K562 (cell line): ENCODE data around the gene FANCI. TPM values are rescaled to one million over a fixed set of nuclear protein-coding genes. Genes with fewer than 3 reads are reported as not detected.

ENCODE experiments used
- ATAC-seq: fragments of 200-7000 bp; cut with Tn5 transposase; 3 replicates; pipeline ENCODE4 v1.9.1; 2020; ENCODE audit warnings: moderate library complexity
- BruUV-seq: library from RNA; stranded (reverse); fragments of 400-500 nt; replicated peaks from 2 replicates; lab custom pipeline; 2021; lab: Mats Ljungman, UMichigan
- CTCF ChIA-PET: fragments of 300-600 bp; formaldehyde crosslinking; extraction: SDS; loops from one replicate; lab custom pipeline; 2021; ENCODE audit warnings: low intra/inter-chr PET ratio; lab: Yijun Ruan, JAX
- POLR2A ChIA-PET: fragments of 300-600, 350-650 bp; sonication (Branson Sonifier 250); formaldehyde crosslinking; extraction: SDS; loops from one replicate; lab custom pipeline; 2021; ENCODE audit warnings: antibody characterized with exemption, inconsistent platforms; lab: Yijun Ruan, JAX
- DNase-seq, 4 experiments: peaks; one replicate each; pipeline versions ENCODE4 v3.0.0 to v3.0.0-alpha.2; 2011 to 2018; ENCODE audit warnings: low spot score in 3 of 4, mixed read lengths in 3 of 4; ENCODE audit errors: extremely low read depth in 1 of 4
- FAIRE-seq: peaks from 2 replicates; lab custom pipeline; 2011; peaks lifted over from hg19 to GRCh38; lab: Jason Lieb, UNC
- H2AFZ ChIP-seq: 2 replicates; pipeline ENCODE4 v1.6.0; 2011; ENCODE audit warnings: low read depth, low read length, control low read depth, inconsistent platforms
- H3K27ac ChIP-seq: fragments of 200-600 bp; 3 replicates; pipeline ENCODE4 v1.8.0; 2011; ENCODE audit warnings: low read depth, mild to moderate bottlenecking, control low read depth, inconsistent platforms, low read length, moderate library complexity, mixed read lengths; ENCODE audit errors: extremely low read depth
- H3K27me3 ChIP-seq, 2 experiments: fragments of 300-600 bp in 1 of 2; 2 replicates in 1 of 2; 3 replicates in 1 of 2; pipeline versions ENCODE4 v1.6.0 to v1.8.0; 2011; ENCODE audit warnings: inconsistent platforms in 2 of 2, low read length in 2 of 2, mild to moderate bottlenecking in 1 of 2, mixed read lengths in 1 of 2, moderate library complexity in 1 of 2; ENCODE audit not compliant: control insufficient read depth in 2 of 2, insufficient read depth in 2 of 2
- H3K36me3 ChIP-seq: fragments of 300-600 bp; 3 replicates; pipeline ENCODE4 v1.8.0; 2011; ENCODE audit warnings: mild to moderate bottlenecking, low read length, inconsistent platforms; ENCODE audit not compliant: control insufficient read depth, insufficient read depth
- H3K4me1 ChIP-seq, 2 experiments: fragments of 200-600 bp in 1 of 2; replicated peaks in 1 of 2; 2 replicates in 1 of 2; 3 replicates in 1 of 2; pipeline versions ENCODE4 v1.5.1 to v1.8.0; 2011; ENCODE audit warnings: inconsistent platforms in 2 of 2, low read length in 2 of 2, mild to moderate bottlenecking in 1 of 2, mixed read lengths in 1 of 2, moderate library complexity in 1 of 2; ENCODE audit not compliant: control insufficient read depth in 2 of 2, insufficient read depth in 2 of 2
- H3K4me2 ChIP-seq: 2 replicates; pipeline ENCODE4 v1.6.1; 2011; ENCODE audit warnings: low read length, control low read depth, inconsistent platforms, mixed read lengths; ENCODE audit not compliant: insufficient read depth
- H3K4me3 ChIP-seq: fragments of 200-600 bp; sonication (generic), shearing (Covaris generic); 2 replicates; pipeline ENCODE4 v1.5.1; 2016; ENCODE audit warnings: control low read depth, inconsistent platforms
- H3K79me2 ChIP-seq: fragments of 200-600 bp; 3 replicates; pipeline ENCODE4 v1.8.0; 2011; ENCODE audit warnings: low read length, inconsistent platforms; ENCODE audit not compliant: control insufficient read depth, insufficient read depth
- H3K9ac ChIP-seq, 2 experiments: 2 replicates each; pipeline versions ENCODE4 v1.6.0 to v1.6.1; 2011; ENCODE audit warnings: low read depth in 2 of 2, low read length in 2 of 2, control low read depth in 1 of 2, inconsistent platforms in 1 of 2, mild to moderate bottlenecking in 1 of 2, mixed read lengths in 1 of 2; ENCODE audit not compliant: insufficient read depth in 1 of 2
- H3K9me1 ChIP-seq: one replicate; pipeline ENCODE4 v1.6.0; 2011; ENCODE audit warnings: inconsistent platforms, mild to moderate bottlenecking, low read length, moderate library complexity; ENCODE audit not compliant: control insufficient read depth, insufficient read depth
- H3K9me3 ChIP-seq: replicated peaks from 2 replicates; pipeline ENCODE4 v1.5.1; 2011; ENCODE audit warnings: low read depth, low read length, inconsistent platforms; ENCODE audit not compliant: control insufficient read depth, insufficient read depth
- H4K20me1 ChIP-seq: replicated peaks from 2 replicates; pipeline ENCODE4 v1.6.1; 2011; ENCODE audit warnings: low read length, inconsistent platforms, mixed read lengths; ENCODE audit not compliant: control insufficient read depth, insufficient read depth
- BRF2 ChIP-seq: IDR thresholded peaks from 3 replicates; pipeline ENCODE4 v1.6.1; 2011; ENCODE audit warnings: borderline replicate concordance, mild to moderate bottlenecking; ENCODE audit not compliant: insufficient read length, insufficient read depth
- CREM ChIP-seq: IDR thresholded peaks from 2 replicates; pipeline ENCODE4 v1.6.1; 2014; ENCODE audit warnings: antibody characterized with exemption, low read depth
- ERF ChIP-seq: fragments of 450-650 bp; formaldehyde crosslinking; IDR thresholded peaks from 2 replicates; pipeline ENCODE4 v1.4.0; 2020; ENCODE audit warnings: mild to moderate bottlenecking, mixed read lengths
- FOXJ2 ChIP-seq: fragments of 200-800 bp; sonication (Bioruptor generic); IDR thresholded peaks from 2 replicates; pipeline ENCODE4 v1.6.1; 2016; ENCODE audit warnings: missing genetic modification characterization, missing compliant biosample characterization
- MITF ChIP-seq: IDR thresholded peaks from 2 replicates; pipeline ENCODE4 v1.6.1; 2014; ENCODE audit warnings: antibody characterized with exemption
- PKNOX1 ChIP-seq: fragments of 450-650 bp; IDR thresholded peaks from 2 replicates; pipeline ENCODE4 v1.6.1; 2016
- SPI1 ChIP-seq: IDR thresholded peaks from 2 replicates; pipeline ENCODE4 v1.6.1; 2011; ENCODE audit warnings: low read depth, low read length, control low read depth, borderline replicate concordance
- SREBF2 ChIP-seq: sonication (generic); formaldehyde crosslinking; IDR thresholded peaks from 2 replicates; pipeline ENCODE4 v1.4.0; 2020; ENCODE audit warnings: mild to moderate bottlenecking, missing genetic modification reagents
- SRSF3 ChIP-seq: fragments of 200-400 bp; formaldehyde crosslinking; IDR thresholded peaks from 2 replicates; pipeline ENCODE4 v1.6.1; 2016; ENCODE audit warnings: mild to moderate bottlenecking, low read length, moderate library complexity; ENCODE audit not compliant: insufficient read depth
- ZFP91 ChIP-seq: sonication (generic); formaldehyde crosslinking; IDR thresholded peaks from 2 replicates; pipeline ENCODE4 v1.8.0; 2022; ENCODE audit warnings: mild to moderate bottlenecking, missing genetic modification reagents
- ZKSCAN8 ChIP-seq: fragments of 200-800 bp; sonication (Bioruptor generic); IDR thresholded peaks from 2 replicates; pipeline ENCODE4 v1.6.1; 2016; ENCODE audit warnings: missing genetic modification characterization, missing compliant biosample characterization
- ZNF165 ChIP-seq: fragments of 250-450 bp; sonication (Bioruptor Pico); IDR thresholded peaks from 2 replicates; pipeline ENCODE4 v1.4.0; 2020; ENCODE audit warnings: borderline replicate concordance
- ZNF253 ChIP-seq: fragments of 250-450 bp; sonication (Bioruptor Pico); conservative IDR thresholded peaks from 2 replicates; pipeline ENCODE4 v1.6.1; 2021; ENCODE audit warnings: mild to moderate bottlenecking
- ZNF3 ChIP-seq: fragments of 250-450 bp; sonication (Bioruptor Pico); IDR thresholded peaks from 2 replicates; pipeline ENCODE4 v1.5.0; 2021; ENCODE audit warnings: mild to moderate bottlenecking, moderate library complexity
- ZNF444 ChIP-seq: fragments of 250-450 bp; sonication (Bioruptor Pico); IDR thresholded peaks from 2 replicates; pipeline ENCODE4 v1.4.0; 2020; ENCODE audit warnings: mild to moderate bottlenecking, moderate library complexity
- ZSCAN32 ChIP-seq: fragments of 450-650 bp; formaldehyde crosslinking; IDR thresholded peaks from 2 replicates; pipeline ENCODE4 v1.4.0; 2020; ENCODE audit warnings: mild to moderate bottlenecking, moderate library complexity
- WGBS: fragments of 100-300 bp; shearing (Covaris generic); methylation state at CpG from one replicate; pipeline ENCODE4 v1.1.6; 2016; ENCODE audit warnings: low coverage, mixed read lengths; ENCODE audit not compliant: insufficient coverage; ENCODE audit errors: missing lambda C conversion rate; 5-methylcytosine and 5-hydroxymethylcytosine counted together
- in situ Hi-C: fragments of 300-500 bp; cut with MboI; formaldehyde crosslinking; loops from 4 replicates; pipeline ENCODE4 v1.15.0; 2018; ENCODE audit warnings: inconsistent platforms, mixed read lengths
- intact Hi-C: fragments of 100-400 bp; cut with micrococcal nuclease; formaldehyde crosslinking; loops from 2 replicates; pipeline ENCODE4 v1.14.2; 2022
- polyA plus RNA-seq, 8 experiments: library from polyadenylated mRNA; depleted of rRNA in 4 of 8; stranded (reverse) in 5 of 8; unstranded in 3 of 8; fragments of >200 nt; fragmentation: Nextera tagmentation in 2 of 8; fragmentation: Illumina TruSeq in 1 of 8; extraction: Ambion mirVana in 2 of 8; extraction: Trizol in 1 of 8; gene quantifications; 2 replicates each; pipeline versions ENCODE4 v1.2.1 to v1.2.3, GENCODE V29; 2011 to 2014; ENCODE audit warnings: inconsistent platforms in 1 of 8, missing spikeins in 1 of 8
- total RNA-seq, 7 experiments: library from RNA; depleted of rRNA in 6 of 7; stranded (reverse); fragments of >200 nt in 6 of 7; fragmentation: Illumina TruSeq in 2 of 7; extraction: Trizol in 2 of 7; gene quantifications; 2 replicates each; pipeline versions ENCODE4 v1.2.1 to v1.2.3, GENCODE V29; 2011 to 2021; ENCODE audit warnings: low replicate concordance in 1 of 7

The FANCI gene
- total and polyA plus RNA-seq, 9 of the 15 experiments (the other 6 are each of a cell fraction or from before 2014, with no cell fraction given) = 72.1 to 165 (median 131) TPM

GRCh38 chr15:89307046-89307587 is 63.3 kb downstream of the FANCI start (continued):
- no peak for TF ChIP-seq PKNOX1
- no peak for TF ChIP-seq ZNF3
- TF ChIP-seq ZNF253 (CRISPR knock-in tag) = no peak
- no peak for TF ChIP-seq SREBF2 (CRISPR knock-in tag)
- no peak for TF ChIP-seq CREM
- TF ChIP-seq MITF = no peak

GRCh38 chr15:89307791-89308190 is 64.0 kb downstream of the FANCI start:
- no TSS peak for BruUV-seq
- intact Hi-C loops (loop anchor here (5.0 kb wide), 1 partner anchor 100 kb away; no protein-coding TSS in a partner anchor), in situ Hi-C loops (no loop called here)
- 100% methylated on average over 2 of the region's 2 CpGs for WGBS
- Histone ChIP-seq H3K9ac (no peak overlapping the region), H3K27ac (no peak overlapping the region), H3K27me3 (no peaks in the 10 kb centered on the region), H3K4me2 (no peak overlapping the region), H3K9me3 (no peaks in the 10 kb centered on the region), H4K20me1 (no peaks in the 10 kb centered on the region), H3K36me3 (peaks cover 90% of the 10 kb centered on the region), H3K4me1 (peaks cover 0 to 6% of the 10 kb centered on the region in 2 experiments; a peak in 2 of 5 replicates), H2AFZ (no peak overlapping the region), H3K4me3 (no peak overlapping the region), H3K79me2 (no peaks in the 10 kb centered on the region), H3K9me1 (no peaks in the 10 kb centered on the region)
- no peak for TF ChIP-seq SPI1
- TF ChIP-seq SRSF3 = no peak
- TF ChIP-seq ZFP91 (CRISPR knock-in tag) = no peak
- no peak for TF ChIP-seq ZNF444 (CRISPR knock-in tag)
- no peak for TF ChIP-seq ZSCAN32 (CRISPR knock-in tag)
- no peak for TF ChIP-seq BRF2
- TF ChIP-seq ZNF165 = no peak
- TF ChIP-seq ERF (CRISPR knock-in tag) = no peak
- TF ChIP-seq ZKSCAN8 (CRISPR knock-in tag) = no peak
- TF ChIP-seq FOXJ2 = no peak
- ATAC-seq (no peak), FAIRE-seq (no peak), DNase-seq (no peak)
- ChIA-PET POLR2A (interaction anchor here (1.1 to 1.2 kb wide), 2 partner anchors 11 to 27 kb away, joined by 4 to 6 read pairs; partner anchors contain the start of gene POLG), CTCF (no interaction called here)
